ENCODE measurements around the gene DGKH.

The DGKH gene

GRCh38 chr13:42114278-42114677 lies 65.8 kb downstream of the DGKH start:
- H3K4me3 ChIP-seq (ENCODE audit: low read depth in 1 of 2, low read length in 1 of 2) = no peak overlapping the region
- H3K4me1 ChIP-seq (ENCODE audit: control insufficient read depth in 1 of 2, insufficient read depth in 1 of 2, low read depth in 1 of 2, low read length in 1 of 2) = no peaks in the 10 kb centered on the region
- no peaks in the 10 kb centered on the region for H3K9me3 ChIP-seq
- no peaks in the 10 kb centered on the region for H3K36me3 ChIP-seq
- no peak overlapping the region for H3K27ac ChIP-seq
- H3K27me3 ChIP-seq = no peaks in the 10 kb centered on the region
- TF ChIP-seq, protein P1, sequence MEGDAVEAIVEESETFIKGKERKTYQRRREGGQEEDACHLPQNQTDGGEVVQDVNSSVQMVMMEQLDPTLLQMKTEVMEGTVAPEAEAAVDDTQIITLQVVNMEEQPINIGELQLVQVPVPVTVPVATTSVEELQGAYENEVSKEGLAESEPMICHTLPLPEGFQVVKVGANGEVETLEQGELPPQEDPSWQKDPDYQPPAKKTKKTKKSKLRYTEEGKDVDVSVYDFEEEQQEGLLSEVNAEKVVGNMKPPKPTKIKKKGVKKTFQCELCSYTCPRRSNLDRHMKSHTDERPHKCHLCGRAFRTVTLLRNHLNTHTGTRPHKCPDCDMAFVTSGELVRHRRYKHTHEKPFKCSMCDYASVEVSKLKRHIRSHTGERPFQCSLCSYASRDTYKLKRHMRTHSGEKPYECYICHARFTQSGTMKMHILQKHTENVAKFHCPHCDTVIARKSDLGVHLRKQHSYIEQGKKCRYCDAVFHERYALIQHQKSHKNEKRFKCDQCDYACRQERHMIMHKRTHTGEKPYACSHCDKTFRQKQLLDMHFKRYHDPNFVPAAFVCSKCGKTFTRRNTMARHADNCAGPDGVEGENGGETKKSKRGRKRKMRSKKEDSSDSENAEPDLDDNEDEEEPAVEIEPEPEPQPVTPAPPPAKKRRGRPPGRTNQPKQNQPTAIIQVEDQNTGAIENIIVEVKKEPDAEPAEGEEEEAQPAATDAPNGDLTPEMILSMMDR (IDR thresholded peaks at IDR 0.05) = no peak

DNA sequence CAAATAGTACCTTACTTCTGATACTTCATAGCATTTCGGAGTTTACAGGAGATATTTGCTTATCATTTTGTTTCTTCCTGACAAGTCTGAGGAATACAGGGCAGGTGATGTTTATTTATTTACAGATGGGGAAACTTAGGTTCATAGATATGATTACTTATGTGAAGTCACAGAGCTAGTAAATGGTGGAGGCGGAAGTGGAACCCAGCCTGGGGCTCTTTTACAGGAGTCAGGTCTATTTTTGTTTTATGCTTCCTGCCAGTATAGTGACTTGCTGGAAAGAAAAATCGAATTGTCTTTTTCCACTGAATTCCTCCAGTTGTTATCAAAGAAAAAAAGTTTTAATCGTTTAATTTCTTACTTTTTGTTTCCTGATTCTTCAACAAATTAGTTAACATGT lies 66.5 kb downstream of the DGKH start:
- Histone ChIP-seq H3K36me3 (no peaks in the 10 kb centered on the region), H3K27ac (no peak overlapping the region), H3K27me3 (no peaks in the 10 kb centered on the region), H3K4me1 (ENCODE audit: control insufficient read depth in 1 of 2, insufficient read depth in 1 of 2, low read depth in 1 of 2, low read length in 1 of 2) (no peaks in the 10 kb centered on the region), H3K4me3 (ENCODE audit: low read depth in 1 of 2, low read length in 1 of 2) (no peak overlapping the region), H3K9me3 (no peaks in the 10 kb centered on the region)
- TF ChIP-seq, protein P1 (IDR thresholded peaks at IDR 0.05) = no peak

GRCh38 chr13:42116225-42116624 lies 67.8 kb downstream of the DGKH start:
- Histone ChIP-seq H3K27me3 (no peaks in the 10 kb centered on the region), H3K4me3 (ENCODE audit: low read depth in 1 of 2, low read length in 1 of 2) (no peak overlapping the region), H3K36me3 (no peaks in the 10 kb centered on the region), H3K4me1 (ENCODE audit: control insufficient read depth in 1 of 2, insufficient read depth in 1 of 2, low read depth in 1 of 2, low read length in 1 of 2) (no peaks in the 10 kb centered on the region), H3K9me3 (no peaks in the 10 kb centered on the region), H3K27ac (no peak overlapping the region)
- TF ChIP-seq, protein P1 (IDR thresholded peaks at IDR 0.05) = no peak

DNA sequence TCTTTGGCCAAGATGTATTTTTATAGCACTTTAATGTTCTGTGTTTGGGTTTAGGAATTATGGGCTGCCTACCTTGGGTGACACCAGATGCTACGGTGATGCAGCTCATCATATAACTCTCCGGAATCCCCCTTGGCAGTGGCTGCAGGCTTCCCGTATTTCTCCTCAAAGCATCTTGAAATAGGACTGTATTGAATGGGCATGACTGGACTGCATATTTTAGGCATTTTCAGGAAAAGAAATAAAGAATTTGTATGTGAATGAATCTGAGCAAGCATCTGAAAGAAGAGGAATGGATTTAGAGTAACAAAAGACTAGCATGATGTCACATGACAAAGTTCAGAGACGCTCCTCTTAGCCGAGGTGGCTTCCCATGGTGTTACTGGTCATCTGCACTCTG lies 70.6 kb downstream of the DGKH start:
- no peak overlapping the region for H3K4me3 ChIP-seq (ENCODE audit: low read depth in 1 of 2, low read length in 1 of 2)
- H3K9me3 ChIP-seq = no peaks in the 10 kb centered on the region
- no peak overlapping the region for H3K27ac ChIP-seq
- H3K27me3 ChIP-seq = no peaks in the 10 kb centered on the region
- no peaks in the 10 kb centered on the region for H3K36me3 ChIP-seq
- no peaks in the 10 kb centered on the region for H3K4me1 ChIP-seq (ENCODE audit: control insufficient read depth in 1 of 2, insufficient read depth in 1 of 2, low read depth in 1 of 2, low read length in 1 of 2)
- TF ChIP-seq, protein P1 (IDR thresholded peaks at IDR 0.05) = no peak

DNA sequence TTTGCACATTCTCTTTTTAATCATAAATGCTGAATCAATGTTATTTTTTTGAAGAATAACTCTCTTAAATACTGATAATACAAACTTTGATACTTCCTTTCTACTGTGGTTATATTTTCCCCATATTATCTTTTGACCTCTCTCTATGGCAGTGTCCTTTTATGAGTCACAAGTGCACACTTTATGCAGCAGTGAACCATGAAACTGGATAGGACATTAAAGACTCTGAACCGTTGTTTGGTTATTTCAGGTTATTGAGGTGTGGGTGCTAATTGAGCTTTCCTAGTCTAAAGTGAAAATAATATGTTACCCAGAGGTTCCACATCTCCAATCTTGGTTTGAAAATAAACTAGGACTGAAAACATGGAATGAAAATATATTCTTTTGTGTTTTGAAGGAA lies 71.4 kb downstream of the DGKH start:
- Histone ChIP-seq H3K4me1 (ENCODE audit: control insufficient read depth in 1 of 2, insufficient read depth in 1 of 2, low read depth in 1 of 2, low read length in 1 of 2) (no peaks in the 10 kb centered on the region), H3K4me3 (ENCODE audit: low read depth in 1 of 2, low read length in 1 of 2) (no peak overlapping the region), H3K27me3 (no peaks in the 10 kb centered on the region), H3K9me3 (no peaks in the 10 kb centered on the region), H3K36me3 (no peaks in the 10 kb centered on the region), H3K27ac (no peak overlapping the region)
- TF ChIP-seq, protein P1 (IDR thresholded peaks at IDR 0.05) = no peak

DNA sequence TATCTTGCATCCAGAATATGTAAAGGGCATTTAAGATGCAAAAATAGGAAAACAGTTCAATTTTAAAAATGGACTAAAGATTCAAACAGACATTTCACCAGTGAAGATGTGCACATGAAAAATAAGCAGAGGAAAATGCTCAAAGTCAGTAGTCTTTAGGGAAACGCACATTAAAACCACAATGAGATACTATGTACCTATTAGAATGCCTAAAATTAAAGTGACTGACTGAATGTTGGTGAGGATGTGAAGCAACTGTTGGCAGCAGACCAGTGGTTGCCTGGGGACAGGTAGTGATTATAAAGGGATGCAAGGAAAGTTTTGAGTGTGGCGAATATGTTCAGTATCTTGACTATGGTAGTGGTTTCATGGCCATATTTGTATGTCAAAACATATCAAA lies 75.2 kb downstream of the DGKH start:
- TF ChIP-seq, protein P1 (IDR thresholded peaks at IDR 0.05) = no peak
- no peaks in the 10 kb centered on the region for H3K9me3 ChIP-seq
- no peaks in the 10 kb centered on the region for H3K4me1 ChIP-seq (ENCODE audit: control insufficient read depth in 1 of 2, insufficient read depth in 1 of 2, low read depth in 1 of 2, low read length in 1 of 2)
- no peaks in the 10 kb centered on the region for H3K36me3 ChIP-seq
- H3K4me3 ChIP-seq (ENCODE audit: low read depth in 1 of 2, low read length in 1 of 2) = no peak overlapping the region
- H3K27me3 ChIP-seq = no peaks in the 10 kb centered on the region
- no peak overlapping the region for H3K27ac ChIP-seq

All from neutrophil (primary cell).